DMS153 treated with DMSO at 0.1 percent for 48 hours (cell line): ENCODE data around the gene CGB7.
"Not testable (repeated sequence)": the region's sequence is repeated elsewhere in the genome, so short reads cannot be mapped to it uniquely, and the experiment has no call there.

Source experiments
- DNase-seq: peaks from one replicate; lab custom pipeline; 2025; ENCODE audit not compliant: unreplicated experiment; lab: John Stamatoyannopoulos, UW

Gene CGB7

GRCh38 chr19:49073514-49074378, 16.2 kb upstream of the CGB7 start:
- no peak for DNase-seq

DNA sequence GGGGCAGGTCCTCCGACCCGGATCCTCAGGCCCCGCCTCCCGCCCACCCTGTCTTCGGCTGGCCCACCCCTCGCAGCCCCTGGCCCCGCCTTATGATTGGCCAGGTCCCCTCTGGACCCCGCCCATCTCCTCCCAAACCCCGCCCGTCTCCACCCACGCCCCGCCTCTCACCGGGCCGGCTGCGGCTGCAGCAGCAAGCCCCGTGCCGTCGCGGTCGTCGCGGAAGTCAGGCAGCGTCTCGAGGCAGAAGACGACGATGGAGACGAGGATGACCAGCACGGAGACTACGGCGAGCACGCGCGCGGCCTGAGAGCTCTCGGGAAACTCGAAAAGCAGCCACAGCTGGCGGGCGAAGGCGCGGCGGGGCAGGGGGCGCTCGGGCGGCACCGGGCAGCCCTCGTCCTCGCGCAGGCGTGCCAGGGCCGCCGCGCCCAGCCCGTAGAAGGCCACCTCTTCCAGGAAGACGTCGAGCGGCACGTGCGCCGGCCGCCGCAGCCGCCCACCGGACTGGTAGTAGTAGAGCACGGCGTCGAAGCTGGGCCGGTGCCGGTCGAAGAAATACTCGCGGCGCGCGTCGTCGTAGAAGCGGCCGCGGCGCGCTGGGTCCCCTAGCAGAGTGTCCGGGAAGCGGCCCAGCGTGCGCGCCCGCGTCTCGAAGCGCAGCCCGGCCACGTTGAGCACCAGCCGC, 14.5 kb upstream of the CGB7 start:
- no peak for DNase-seq

DNA sequence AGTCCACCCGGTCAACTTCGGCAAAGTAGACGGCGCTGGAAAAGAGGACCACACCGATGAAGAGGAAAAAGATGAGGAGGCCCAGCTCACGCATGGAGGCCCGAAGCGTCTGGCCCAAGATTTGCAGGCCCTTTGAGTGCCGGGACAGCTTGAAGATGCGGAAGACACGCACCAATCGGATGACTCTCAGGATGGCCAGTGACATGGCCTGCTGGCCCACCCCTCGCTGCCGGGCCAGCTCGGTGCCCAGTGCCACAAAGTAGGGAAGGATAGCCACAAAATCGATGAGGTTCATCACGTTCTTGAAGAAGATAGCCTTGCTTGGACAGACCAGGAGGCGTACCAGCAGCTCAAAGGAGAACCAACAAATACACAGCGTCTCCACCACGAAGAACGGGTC, 12.9 kb upstream of the CGB7 start:
- no peak for DNase-seq

GRCh38 chr19:49069026-49069425, 11.5 kb upstream of the CGB7 start:
- no peak for DNase-seq

GRCh38 chr19:49067554-49067953, 10.0 kb upstream of the CGB7 start:
- DNase-seq, result no peak

DNA sequence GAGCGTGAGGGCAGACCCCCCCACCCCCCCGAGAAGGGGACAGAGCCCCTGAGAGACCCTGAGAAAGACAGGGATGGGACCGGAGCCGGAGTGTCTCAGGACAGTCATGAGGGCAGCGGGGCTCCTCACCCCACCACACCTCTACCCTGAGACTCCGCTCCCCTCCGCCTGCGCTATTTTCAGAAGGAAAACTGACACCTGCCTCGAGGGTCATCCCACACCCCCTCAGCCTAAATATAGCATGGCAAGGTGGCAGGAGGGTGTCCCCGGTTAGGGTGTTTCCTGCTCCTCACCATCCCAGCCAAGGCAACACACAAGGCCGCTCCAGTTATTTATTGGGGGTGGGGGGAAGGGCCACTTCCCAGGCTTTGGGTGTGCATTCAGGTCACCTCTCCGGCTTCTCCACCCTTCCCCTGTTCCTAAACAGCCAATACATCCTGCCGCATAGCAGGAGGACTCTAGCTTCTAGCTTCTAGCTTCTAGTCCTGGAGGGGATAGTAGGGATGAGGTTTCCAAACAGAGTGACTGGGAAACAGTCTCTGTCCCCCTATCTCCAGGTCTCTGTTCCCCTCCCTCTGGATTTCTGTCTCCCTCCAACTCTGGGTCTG, 8.5 kb upstream of the CGB7 start:
- no peak for DNase-seq

DNA sequence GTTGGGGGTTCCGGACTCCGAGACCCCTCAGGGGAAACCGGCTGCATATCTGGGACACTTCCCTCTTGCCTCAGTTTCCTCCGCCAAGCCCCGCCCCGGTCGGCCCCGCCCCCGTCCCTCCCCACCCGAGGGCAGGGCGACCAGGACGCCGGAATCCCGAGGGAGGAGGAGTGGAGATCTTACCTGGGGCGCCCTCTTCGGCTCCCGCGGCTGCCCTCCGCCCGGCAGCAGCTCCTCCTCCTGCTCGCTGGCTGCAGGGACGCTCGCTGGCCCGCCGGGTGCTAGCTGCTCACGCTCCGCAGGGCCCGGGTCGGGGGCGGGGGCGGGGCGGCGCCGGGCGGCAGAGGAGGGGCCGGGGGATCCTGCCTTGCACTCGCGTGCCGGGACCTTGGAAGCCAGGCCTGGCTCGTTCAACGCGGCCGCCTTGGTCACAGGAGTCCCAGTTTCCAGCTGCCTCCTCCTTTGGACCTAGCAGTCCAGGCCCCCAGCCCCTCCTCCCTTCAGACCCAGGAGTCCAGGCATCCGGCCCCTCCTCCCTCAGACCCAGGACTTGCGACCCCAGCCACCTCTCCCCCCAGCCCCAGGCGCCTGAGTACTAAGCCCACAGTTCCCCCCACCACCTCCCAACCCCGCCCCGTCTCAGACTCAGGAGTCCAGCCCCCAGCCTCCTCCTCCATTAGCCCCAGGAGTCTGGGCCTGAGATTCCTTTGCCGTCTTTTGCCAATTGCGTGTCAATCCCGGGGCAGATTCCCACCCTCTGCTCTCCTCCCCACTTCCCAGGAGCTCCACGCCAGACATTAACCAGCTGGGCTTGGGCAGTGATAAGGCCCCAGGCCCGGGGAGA, 7.4 kb upstream of the CGB7 start, which contains the start of gene NTF4:
Gene NTF4, minus strand, starts transcription at position 51 of the 844 bp plus-strand sequence. CDS start 2,821 bp downstream, outside the sequence.
- DNase-seq, result no peak

- no peak for DNase-seq
These were observed 6.6 kb upstream of the CGB7 start for GRCh38 chr19:49064029-49064629.

DNA sequence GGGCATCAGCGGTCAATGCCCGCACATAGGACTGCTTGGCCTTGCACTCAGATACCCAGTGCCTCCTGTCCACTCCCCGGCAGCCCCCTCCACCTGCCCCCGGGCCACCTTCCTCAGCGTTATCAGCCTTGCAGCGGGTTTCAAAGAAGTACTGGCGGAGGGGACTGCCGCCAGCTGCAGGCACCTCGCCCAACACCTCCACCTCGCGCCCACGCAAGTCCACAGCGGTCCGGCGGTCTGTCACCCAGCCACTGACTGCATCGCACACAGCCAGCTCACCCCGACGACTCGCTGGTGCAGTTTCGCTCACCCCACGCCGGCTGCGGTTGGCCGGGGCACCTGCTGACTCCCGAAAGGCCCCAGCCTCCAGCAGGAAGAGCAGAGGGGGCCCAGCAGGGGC, 3.9 kb upstream of the CGB7 start:
- DNase-seq, result no peak

- no peak for DNase-seq
These were observed 3.5 kb upstream of the CGB7 start for GRCh38 chr19:49061000-49061399.

DNA sequence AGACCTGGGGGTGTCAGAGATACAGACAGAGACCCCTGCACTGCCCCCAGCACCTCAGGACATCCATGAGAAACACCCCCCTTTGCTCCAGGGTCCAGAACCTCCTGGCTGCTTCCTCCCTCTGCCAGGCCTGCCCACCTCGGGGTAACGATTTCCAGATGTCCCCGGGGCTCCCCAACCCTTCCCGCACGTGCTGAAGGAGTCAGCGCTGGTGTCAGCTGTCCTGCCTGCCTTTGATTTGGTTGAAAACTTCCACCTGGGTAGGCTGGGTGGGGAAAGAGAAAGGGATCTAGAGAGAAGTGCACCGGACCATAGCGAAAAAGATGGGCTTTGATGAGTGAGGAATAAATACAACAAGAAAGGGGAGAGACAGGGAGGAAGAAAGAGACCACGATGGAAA, 1.5 kb upstream of the CGB7 start:
- no peak for DNase-seq

DNA sequence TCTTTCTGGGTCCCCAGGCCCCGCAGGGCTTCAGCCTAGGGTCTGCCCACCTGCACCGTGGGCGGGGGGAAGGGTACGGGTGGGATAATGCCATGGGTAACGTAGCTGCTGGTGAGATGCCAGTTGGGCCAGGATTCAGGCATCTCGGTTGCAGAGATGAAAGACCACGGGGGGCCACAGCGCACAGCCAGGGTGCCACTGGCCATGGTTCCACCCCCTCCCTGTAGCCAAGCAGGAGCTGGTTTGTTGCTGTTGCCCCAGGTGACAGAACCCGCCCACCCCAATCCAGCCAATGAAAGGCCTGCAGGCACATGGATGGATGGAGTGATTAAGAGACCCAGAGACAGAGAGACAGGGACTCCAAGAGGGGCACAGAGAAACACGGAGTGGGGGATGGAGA, 1.0 kb upstream of the CGB7 start:
- DNase-seq, result no peak

GRCh38 chr19:49056902-49057596, 500 bp downstream of the CGB7 start:
- DNase-seq, result not testable (repeated sequence)

GRCh38 chr19:49056101-49056901, 1.2 kb downstream of the CGB7 start:
- peak; percentile 19 for DNase-seq

DNA sequence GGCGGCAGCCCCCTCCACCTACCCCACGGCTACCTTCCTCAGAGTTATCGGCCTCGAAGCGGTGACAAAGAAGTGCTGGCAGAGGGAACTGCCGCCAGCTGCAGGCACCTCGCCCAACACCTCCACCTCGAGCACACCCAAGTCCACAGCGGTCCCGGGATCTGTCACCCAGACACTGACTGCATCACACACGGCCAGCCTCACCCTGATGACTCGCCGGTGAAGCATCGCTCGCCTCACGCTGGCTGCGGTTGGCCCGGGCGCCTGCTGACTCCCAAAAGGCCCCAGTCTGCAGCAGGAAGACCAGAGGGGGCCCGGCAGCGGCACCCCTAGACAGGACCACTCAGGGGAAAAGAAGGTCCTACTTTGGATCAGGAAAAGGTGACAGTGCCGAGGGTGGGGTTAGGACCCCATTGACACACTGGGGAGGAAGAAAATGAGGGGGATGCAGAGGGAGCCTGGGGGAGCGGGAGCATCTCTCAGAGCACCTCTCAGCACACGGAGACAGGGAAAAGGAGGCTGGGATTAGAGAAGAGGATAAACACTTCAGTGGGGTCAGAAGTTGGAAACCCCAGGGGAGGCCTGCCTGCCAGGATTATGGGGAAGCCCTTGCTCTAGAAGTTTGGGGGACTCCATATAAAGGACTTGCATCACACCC, 7.0 kb downstream of the CGB7 start:
- DNase-seq, result not testable (repeated sequence)

- not testable (repeated sequence) for DNase-seq
These were observed 7.7 kb downstream of the CGB7 start for GRCh38 chr19:49049834-49050233.

DNA sequence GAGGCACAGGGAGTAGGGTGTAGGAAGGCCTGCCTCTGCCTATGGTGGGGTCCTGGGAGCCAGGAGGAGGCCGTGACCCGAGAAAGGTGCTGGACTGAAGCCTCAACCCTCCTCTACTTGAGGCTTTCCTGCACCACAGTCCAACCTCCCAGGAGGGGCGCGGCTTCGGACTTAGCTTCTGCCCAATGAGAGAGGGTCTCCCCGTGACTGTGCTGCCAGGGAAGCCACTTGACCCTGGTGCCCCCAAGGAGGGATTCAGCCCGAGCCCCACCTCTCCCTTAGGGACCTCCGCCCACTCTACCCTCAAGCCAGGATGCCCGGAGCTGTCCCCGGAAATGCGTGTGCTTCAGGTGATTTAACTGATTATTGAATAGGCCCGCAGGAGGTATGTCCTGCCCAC, 8.5 kb downstream of the CGB7 start, which contains the start of gene CGB8:
Gene CGB8, minus strand, starts transcription at position 101 of the 400 bp plus-strand sequence. CDS start 372 bp downstream, outside the sequence.
- DNase-seq, result not testable (repeated sequence)

GRCh38 chr19:49043548-49043947, 14.0 kb downstream of the CGB7 start, which contains the start of gene CGB5:
Gene CGB5, plus strand, starts transcription at chr19:49043848. Its CDS starts 362 bp downstream, at chr19:49044210.
- DNase-seq, result not testable (repeated sequence)
